GM19372 (cell line): ENCODE measurements around the gene ZER1.
"Not testable (repeated sequence)": the region's sequence is repeated elsewhere in the genome, so short reads cannot be mapped to it uniquely, and the experiment has no call there.

Experiments used
- ATAC-seq: cut with Tn5 transposase; IDR thresholded peaks from one replicate; pipeline ENCODE4 v1.9.1; 2021; ENCODE audit warnings: mild to moderate bottlenecking, low read depth, moderate library complexity; ENCODE audit not compliant: unreplicated experiment

ZER1 gene

GRCh38 chr9:128788445-128788844, 16.7 kb upstream of the ZER1 start:
- no peak for ATAC-seq

GRCh38 chr9:128787659-128788058, 15.9 kb upstream of the ZER1 start:
- ATAC-seq: no peak

GRCh38 chr9:128786681-128787601, 15.2 kb upstream of the ZER1 start, which contains the start of gene TBC1D13:
TBC1D13 (plus strand) TSS chr9:128787253; CDS start chr9:128787354, 101 bp downstream.
- peak; percentile 88 for ATAC-seq

- no peak for ATAC-seq
Measured at GRCh38 chr9:128785427-128785826, 13.7 kb upstream of the ZER1 start.

GRCh38 chr9:128782669-128783068, 10.9 kb upstream of the ZER1 start:
- no peak for ATAC-seq

GRCh38 chr9:128781187-128782070, 9.7 kb upstream of the ZER1 start:
- no peak for ATAC-seq

- not testable (repeated sequence) for ATAC-seq
Measured at GRCh38 chr9:128780093-128780492, 8.4 kb upstream of the ZER1 start.

- ATAC-seq: no peak
Measured at GRCh38 chr9:128774804-128775203, 3.1 kb upstream of the ZER1 start.

GRCh38 chr9:128773049-128773448, 1.3 kb upstream of the ZER1 start:
- ATAC-seq: no peak

- ATAC-seq: peak; percentile 7
Measured at GRCh38 chr9:128771094-128771721, 519 bp downstream of the ZER1 start.

GRCh38 chr9:128770286-128771030, 1.3 kb downstream of the ZER1 start:
- ATAC-seq: no peak

- no peak for ATAC-seq
Measured at GRCh38 chr9:128768606-128769005, 3.1 kb downstream of the ZER1 start.

- no peak for ATAC-seq
Measured at GRCh38 chr9:128765499-128765898, 6.2 kb downstream of the ZER1 start.

- ATAC-seq: no peak
Measured at GRCh38 chr9:128764361-128764760, 7.4 kb downstream of the ZER1 start.

- no peak for ATAC-seq
Measured at GRCh38 chr9:128762671-128763449, 8.9 kb downstream of the ZER1 start.

- no peak for ATAC-seq
Measured at GRCh38 chr9:128757602-128758001, 14.1 kb downstream of the ZER1 start.

- ATAC-seq: no peak
Measured at GRCh38 chr9:128753627-128754026, 18.1 kb downstream of the ZER1 start.

GRCh38 chr9:128750926-128751595, 20.7 kb downstream of the ZER1 start:
- ATAC-seq: no peak

- no peak for ATAC-seq
Measured at GRCh38 chr9:128747241-128747640, 24.5 kb downstream of the ZER1 start.
